Cardiac muscle cell (in vitro differentiated cells and primary cell): ENCODE measurements around the gene KCNJ4. TPM values are rescaled to one million over a fixed set of nuclear protein-coding genes. Genes with fewer than 3 reads are reported as not detected.
A peak's percentile ranks its signal among the peaks of the same experiment; 100 is the strongest.
"Not testable (repeated sequence)": the region's sequence is repeated elsewhere in the genome, so short reads cannot be mapped to it uniquely, and the experiment has no call there.

Experiments
- DNase-seq, 2 donors: peaks; one replicate each; pipeline versions ENCODE4 v3.0.0 to v3.0.0-alpha.2; 2010 to 2017; ENCODE audit warnings: low read depth in 1 of 2, low spot score in 1 of 2
- H3K27ac ChIP-seq: fragments of 200-600 bp; sonication (generic); 2 replicates; pipeline ENCODE4 v1.5.1; 2016
- H3K27me3 ChIP-seq: fragments of 200-600 bp; sonication (generic); 2 replicates; pipeline ENCODE4 v1.6.0; 2016; ENCODE audit warnings: control low read depth
- H3K36me3 ChIP-seq: fragments of 200-600 bp; sonication (generic); 2 replicates; pipeline ENCODE4 v1.5.1; 2016; ENCODE audit warnings: control low read depth
- H3K4me1 ChIP-seq: fragments of 200-600 bp; sonication (generic); 2 replicates; pipeline ENCODE4 v1.8.1; 2017; ENCODE audit warnings: low read depth, mild to moderate bottlenecking, mixed run types
- H3K4me3 ChIP-seq: fragments of 200-600 bp; sonication (generic); 2 replicates; pipeline ENCODE4 v1.5.1; 2016; ENCODE audit warnings: mild to moderate bottlenecking
- H3K9me3 ChIP-seq: fragments of 200-600 bp; sonication (generic); 2 replicates; pipeline ENCODE4 v1.5.1; 2017; ENCODE audit warnings: low read depth, mild to moderate bottlenecking, control low read depth
- CTCF ChIP-seq: IDR thresholded peaks from 2 replicates; pipeline ENCODE4 v1.5.1; 2012; ENCODE audit warnings: low read depth, mild to moderate bottlenecking, low read length
- polyA plus RNA-seq: library from polyadenylated mRNA; unstranded; fragments of >200 nt; fragmentation: Nextera tagmentation; extraction: Ambion mirVana; gene quantifications from 2 replicates; pipeline ENCODE4 v1.2.1, GENCODE V29; 2016
- total RNA-seq: library from RNA; depleted of rRNA; stranded (reverse); fragments of >200 nt; gene quantifications from 2 replicates; pipeline ENCODE4 v1.2.3, GENCODE V29; 2016

KCNJ4 gene
- total and polyA plus RNA-seq, 2 experiments from 2014 or later: 3.2 to 27.5 TPM

GRCh38 chr22:38383417-38383816 is 71.6 kb downstream of the KCNJ4 start:
- H3K9me3 ChIP-seq: no peaks in the 10 kb centered on the region
- H3K27ac ChIP-seq: no peak overlapping the region
- H3K36me3 ChIP-seq: peaks cover 3% of the 10 kb centered on the region
- H3K27me3 ChIP-seq: no peaks in the 10 kb centered on the region
- H3K4me1 ChIP-seq: peaks cover 10% of the 10 kb centered on the region
- no peak for TF ChIP-seq CTCF
- no peak overlapping the region for H3K4me3 ChIP-seq
- no peak for DNase-seq

- not testable (repeated sequence) for H3K9me3 ChIP-seq, H3K4me1 ChIP-seq, DNase-seq, H3K27me3 ChIP-seq, H3K36me3 ChIP-seq, H3K4me3 ChIP-seq
- H3K27ac ChIP-seq: peak overlapping the region; percentile 45
Observed at GRCh38 chr22:38381371-38381770, 73.6 kb downstream of the KCNJ4 start.

Other genes with a start within 250 kb of the KCNJ4 start
- gene TMEM184B, start 182.2 kb downstream of the KCNJ4 start, total RNA-seq: 65.7 and 70.3 TPM in 2 replicates
- 59.6 and 68.8 TPM in 2 replicates for gene TMEM184B, start 182.2 kb downstream of the KCNJ4 start, polyA plus RNA-seq
- 198 and 262 TPM in 2 replicates for gene CSNK1E, start 137.8 kb downstream of the KCNJ4 start, total RNA-seq
- gene CSNK1E, start 137.8 kb downstream of the KCNJ4 start, polyA plus RNA-seq: 179 and 193 TPM in 2 replicates
- 13.1 and 19.7 TPM in 2 replicates for gene KDELR3, start 12.9 kb upstream of the KCNJ4 start, total RNA-seq
- 21.8 and 26.5 TPM in 2 replicates for gene KDELR3, start 12.9 kb upstream of the KCNJ4 start, polyA plus RNA-seq
- gene DDX17, start 51.1 kb upstream of the KCNJ4 start, total RNA-seq: 682 and 855 TPM in 2 replicates
- gene DDX17, start 51.1 kb upstream of the KCNJ4 start, polyA plus RNA-seq: 53.7 and 60.4 TPM in 2 replicates
- 0.32 and 3.0 TPM in 2 replicates for gene DMC1, start 115.0 kb upstream of the KCNJ4 start, total RNA-seq
- gene DMC1, start 115.0 kb upstream of the KCNJ4 start, polyA plus RNA-seq: 2.6 TPM in 1 of 2 replicates, not detected in the other
- 4.5 and 5.7 TPM in 2 replicates for gene FAM227A, start 201.2 kb upstream of the KCNJ4 start, total RNA-seq
- 2.9 and 7.4 TPM in 2 replicates for gene FAM227A, start 201.2 kb upstream of the KCNJ4 start, polyA plus RNA-seq
- 24.9 and 25.9 TPM in 2 replicates for gene CBY1, start 201.4 kb upstream of the KCNJ4 start, total RNA-seq
- 68.4 and 84.6 TPM in 2 replicates for gene CBY1, start 201.4 kb upstream of the KCNJ4 start, polyA plus RNA-seq
- 46.2 and 52.6 TPM in 2 replicates for gene TOMM22, start 226.8 kb upstream of the KCNJ4 start, total RNA-seq
- gene TOMM22, start 226.8 kb upstream of the KCNJ4 start, polyA plus RNA-seq: 123 and 151 TPM in 2 replicates
- 37.0 and 41.0 TPM in 2 replicates for gene JOSD1, start 245.7 kb upstream of the KCNJ4 start, total RNA-seq
- gene JOSD1, start 245.7 kb upstream of the KCNJ4 start, polyA plus RNA-seq: 3.1 and 4.4 TPM in 2 replicates